ENCODE results near the gene CALB2.
A peak's percentile ranks its signal among the peaks of the same experiment; 100 is the strongest.
"Not testable (repeated sequence)": the region's sequence is repeated elsewhere in the genome, so short reads cannot be mapped to it uniquely, and the experiment has no call there.

CALB2 gene, protein sequence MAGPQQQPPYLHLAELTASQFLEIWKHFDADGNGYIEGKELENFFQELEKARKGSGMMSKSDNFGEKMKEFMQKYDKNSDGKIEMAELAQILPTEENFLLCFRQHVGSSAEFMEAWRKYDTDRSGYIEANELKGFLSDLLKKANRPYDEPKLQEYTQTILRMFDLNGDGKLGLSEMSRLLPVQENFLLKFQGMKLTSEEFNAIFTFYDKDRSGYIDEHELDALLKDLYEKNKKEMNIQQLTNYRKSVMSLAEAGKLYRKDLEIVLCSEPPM

DNA sequence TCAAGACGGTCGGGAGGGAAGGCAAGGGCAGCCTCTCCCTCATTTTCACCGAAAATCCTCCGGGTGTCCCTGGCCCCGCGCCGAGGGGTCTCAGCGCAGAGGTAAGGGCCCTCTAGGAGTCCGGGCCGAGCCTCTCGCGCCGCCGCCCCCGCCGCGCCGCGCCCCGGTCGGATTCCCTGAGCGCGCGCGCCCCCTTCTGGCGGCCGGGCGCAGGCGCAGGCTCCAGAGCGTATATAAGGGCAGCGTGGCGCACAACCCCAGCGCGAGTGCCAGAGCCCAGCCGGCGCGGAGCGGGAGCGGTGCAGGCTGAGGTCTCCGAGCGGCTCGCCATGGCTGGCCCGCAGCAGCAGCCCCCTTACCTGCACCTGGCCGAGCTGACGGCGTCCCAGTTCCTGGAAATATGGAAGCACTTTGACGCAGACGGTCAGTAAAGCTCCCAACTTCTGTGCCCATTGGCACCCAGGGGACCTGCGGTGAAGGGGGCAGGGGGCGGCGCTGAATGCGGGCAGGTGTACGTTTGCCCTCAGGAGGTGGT, at the start of gene CALB2:
CALB2 (plus strand) TSS at position 260 of the 535 bp plus-strand sequence; CDS start at position 330, 70 bp downstream.
- peak; percentile 39 for DNase-seq

DNA sequence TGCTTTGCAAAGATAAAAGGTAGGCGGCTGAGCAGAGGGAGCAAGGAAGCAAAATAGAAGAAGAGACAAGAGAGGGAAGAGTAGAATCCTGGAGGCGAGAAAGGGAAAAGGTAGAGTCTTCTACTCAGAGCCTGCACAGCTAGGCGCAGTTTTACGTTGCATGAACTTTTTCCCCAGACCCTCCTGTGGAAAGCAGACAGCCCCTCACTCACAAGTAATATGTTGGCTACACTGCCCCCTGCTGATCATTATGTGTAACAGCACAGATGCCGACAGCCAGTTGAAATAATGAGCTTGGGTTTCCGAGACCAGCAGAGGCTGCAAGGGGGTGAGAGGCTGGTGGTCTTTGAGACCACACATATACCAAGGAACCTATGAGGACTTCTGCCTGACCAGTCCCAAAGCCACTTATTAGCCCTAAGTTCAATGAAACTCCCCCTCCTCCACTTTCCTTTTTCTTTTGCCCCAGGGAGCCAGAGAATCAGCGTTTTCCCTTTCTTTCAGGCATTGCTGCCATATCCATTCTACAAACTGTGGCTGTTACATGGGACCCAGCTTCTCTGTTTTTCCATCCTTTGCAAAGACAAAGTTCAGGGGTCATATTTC, 46.9 kb upstream of the CALB2 start:
- peak; percentile 63 for DNase-seq

DNA sequence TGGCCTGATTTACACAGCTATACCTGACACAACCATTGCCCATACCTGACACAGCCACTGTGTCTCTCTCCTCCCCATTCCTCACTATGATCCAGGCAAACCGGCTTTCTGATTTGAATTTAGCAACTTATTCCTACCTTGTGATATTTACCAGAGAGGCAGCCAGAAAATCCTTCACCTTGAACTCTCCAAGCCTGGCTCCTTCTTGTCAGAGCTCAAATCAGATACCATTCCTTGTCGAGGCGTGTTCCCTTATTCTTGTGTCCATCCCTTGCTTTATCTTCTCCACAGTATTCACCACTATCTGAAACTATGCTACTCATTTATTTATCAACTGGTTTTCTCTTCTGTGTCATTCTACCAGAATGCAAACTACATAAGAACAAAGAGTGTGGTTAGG, 44.9 kb upstream of the CALB2 start:
- not testable (repeated sequence) for DNase-seq

DNA sequence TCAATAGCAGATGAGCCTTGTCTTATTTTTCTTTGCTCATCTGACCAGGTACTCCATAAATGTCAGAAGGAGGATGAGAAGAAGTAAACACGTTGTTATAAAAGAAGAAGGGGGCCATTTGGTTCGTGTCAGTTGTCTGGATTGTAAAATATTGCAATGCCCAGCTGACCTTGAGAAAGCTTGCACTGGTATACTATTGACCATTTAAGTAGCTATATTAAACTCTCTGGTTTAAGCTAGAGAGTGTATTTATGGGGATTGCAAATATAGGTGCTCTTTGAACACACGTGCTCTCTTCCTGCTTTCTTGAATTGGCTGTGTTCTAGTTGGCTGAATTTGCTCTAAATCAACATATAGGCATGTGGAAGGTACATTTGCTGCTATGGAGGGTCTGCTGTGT, 43.3 kb upstream of the CALB2 start:
- no peak for DNase-seq

DNA sequence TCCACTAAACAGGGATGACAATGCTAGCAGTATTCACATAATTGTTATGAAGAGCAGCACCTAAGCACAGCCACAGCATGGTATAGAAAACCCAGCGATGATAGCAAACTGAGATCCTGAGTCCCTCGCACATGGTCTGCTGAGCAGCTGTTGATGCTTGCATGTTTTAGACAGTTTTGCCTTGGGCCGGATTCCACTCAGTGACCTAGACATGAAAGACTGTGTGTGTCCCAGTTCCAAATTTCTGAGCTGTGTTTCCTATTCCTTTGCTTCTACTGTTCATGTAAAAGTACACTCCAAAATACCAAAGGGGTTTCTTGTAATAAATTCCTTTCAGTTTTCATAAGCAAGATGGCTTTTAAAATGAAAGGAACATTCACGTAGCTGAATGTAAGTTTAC, 38.5 kb upstream of the CALB2 start:
- DNase-seq = no peak

DNA sequence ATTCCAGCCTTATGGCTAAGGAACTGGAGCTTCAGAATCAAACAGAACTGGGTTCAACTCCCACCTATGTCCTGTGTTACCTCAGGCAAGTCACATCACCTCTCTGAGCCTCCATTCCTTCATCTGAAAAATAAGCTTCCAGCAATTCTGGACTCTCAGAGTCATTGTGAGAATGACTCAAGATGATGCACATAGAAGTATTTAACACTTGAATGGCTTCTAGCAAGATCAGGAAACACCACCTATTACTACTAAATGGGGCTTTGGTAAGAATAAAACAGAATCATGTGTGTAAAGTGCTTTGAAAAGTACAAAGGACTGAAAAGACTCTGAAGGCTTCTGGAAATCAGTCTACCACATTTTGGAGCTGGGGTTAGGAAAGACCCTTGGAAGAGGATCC, 30.8 kb upstream of the CALB2 start:
- DNase-seq = no peak

DNA sequence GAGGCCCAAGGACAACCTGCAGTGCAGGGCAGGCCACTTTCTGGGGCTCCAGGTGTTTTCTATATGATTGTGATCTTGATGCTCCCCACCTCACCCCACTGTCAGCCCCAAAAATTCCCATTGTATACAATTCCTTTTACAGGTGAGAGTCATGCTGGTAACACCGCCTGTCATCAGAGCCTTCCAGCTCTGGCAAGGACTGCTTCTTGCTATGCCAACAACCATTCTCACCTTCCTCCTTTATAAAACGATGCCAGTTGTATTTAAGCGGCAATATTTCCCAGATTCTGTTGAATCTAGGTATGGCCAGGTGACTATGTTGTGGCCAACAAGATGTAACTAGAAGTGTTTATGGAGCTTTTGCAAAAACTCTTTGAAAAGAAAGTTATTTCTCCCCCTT, 30.4 kb upstream of the CALB2 start:
- no peak for DNase-seq

DNA sequence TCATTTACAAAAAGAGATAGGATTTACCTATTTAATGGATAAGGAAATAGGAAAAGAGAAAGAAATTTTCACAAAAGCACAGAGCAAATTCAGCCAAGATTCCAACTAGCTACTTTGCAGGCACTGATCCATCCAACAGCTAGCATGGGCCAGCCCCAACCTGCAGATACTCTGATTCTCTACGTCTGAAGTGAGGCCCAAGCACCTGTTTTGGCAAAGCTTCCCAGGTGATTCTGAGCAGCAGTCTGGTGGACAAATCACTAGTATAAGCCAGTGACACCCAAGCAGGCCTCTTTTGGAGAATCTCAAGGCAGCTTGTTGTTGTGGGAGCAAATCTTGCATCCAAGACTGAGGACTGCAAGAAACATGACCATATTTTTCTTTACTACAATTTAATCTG, 20.9 kb upstream of the CALB2 start:
- DNase-seq = no peak

DNA sequence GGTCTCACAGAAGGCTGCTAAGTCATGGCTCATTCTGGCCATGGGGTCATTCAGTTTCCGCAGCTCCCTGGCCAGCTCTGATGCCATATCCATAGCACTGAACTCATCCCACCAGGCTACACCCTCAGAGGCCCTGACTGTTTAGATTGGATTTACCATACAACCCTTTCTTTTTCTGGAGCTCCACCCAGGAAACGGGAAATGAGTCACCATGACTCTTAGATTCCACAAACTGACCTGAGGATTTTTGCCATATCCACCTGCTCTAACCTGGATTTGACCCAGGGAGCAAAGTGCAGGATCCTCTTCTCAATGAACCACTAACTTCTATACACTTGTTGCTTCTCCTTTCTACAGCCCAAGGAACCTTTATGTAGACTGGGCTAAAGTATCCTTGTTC, 20.3 kb upstream of the CALB2 start:
- DNase-seq = no peak

DNA sequence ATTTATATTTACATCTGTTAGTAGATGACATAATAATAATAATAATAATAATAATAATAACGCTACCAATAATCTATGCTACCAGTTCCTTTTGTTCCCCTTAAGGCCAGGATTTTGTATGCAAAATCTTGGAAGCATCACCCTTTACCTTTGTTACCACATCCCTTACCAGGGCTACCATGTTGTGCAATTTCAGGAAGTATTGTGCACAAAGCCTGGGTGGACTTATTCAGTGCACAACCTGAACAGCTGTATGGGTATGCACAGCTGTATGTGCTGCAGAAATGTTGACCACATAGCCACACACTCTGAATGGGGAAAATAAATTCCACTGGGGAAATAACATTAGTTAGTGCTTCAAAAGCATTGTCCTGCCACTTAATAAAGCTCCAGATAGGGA, 19.9 kb upstream of the CALB2 start:
- DNase-seq = no peak

DNA sequence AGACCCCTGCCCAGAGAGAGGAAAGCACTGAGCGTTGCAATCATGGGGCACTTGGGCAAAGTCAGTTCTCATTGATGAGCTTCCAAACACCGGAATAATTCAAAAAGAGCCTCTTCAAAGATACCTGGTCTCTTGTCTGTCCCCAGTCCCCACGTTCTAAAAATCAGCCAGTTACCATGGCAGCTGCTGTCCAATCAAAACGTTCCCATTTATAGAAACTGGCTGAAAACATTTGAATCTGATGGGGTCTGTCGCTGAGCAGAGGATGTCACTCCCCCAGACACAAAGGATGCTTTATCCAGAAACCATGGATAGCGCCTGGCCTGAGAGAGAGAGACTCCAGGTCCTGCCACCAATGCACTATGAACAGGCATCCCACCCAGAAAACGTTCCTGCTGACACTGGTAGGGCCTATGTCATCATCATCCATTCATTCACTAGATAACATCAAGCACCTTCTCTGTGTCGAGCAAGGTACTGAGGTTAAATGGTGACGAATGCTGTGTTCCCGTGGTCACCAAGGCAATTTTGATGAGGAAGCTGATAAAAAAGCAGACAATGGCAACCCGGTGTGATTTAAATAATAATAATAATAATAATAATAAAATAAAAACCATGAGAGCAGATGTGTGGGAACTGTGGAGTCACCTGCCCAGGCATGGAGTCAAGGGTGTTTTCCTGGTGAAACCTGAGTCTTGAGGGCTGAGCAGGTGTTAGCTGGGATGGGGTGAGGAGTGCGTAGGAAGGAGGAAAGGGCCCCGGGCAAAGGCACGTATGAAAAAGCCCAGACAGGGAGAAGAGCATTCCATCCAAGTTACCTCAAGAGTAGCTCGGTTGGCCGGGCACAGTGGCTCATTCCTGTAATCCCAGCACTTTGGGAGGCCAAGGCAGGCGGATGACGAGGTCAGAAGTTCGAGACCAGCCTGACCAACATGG, 19.0 kb upstream of the CALB2 start:
- no peak for DNase-seq

DNA sequence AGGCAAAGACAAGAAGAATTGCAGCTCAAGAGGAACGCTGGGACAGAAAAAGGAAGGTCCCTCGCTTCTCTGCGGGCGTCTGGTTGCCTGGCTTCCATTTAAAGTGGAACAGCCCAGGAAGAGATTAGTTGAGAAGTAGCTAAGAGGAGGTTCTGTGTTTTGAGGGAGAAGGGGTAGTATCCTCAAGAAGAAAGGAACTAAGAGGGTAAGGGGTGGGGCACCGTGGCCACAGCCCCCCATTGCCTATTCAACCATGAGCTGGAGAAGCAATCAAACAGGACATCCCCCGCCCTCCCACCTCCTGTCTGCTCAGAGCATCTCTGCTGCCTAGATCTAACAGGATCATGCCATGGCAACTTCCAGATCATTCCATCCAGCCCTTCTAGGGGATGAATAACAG, 18.1 kb upstream of the CALB2 start:
- DNase-seq = no peak

DNA sequence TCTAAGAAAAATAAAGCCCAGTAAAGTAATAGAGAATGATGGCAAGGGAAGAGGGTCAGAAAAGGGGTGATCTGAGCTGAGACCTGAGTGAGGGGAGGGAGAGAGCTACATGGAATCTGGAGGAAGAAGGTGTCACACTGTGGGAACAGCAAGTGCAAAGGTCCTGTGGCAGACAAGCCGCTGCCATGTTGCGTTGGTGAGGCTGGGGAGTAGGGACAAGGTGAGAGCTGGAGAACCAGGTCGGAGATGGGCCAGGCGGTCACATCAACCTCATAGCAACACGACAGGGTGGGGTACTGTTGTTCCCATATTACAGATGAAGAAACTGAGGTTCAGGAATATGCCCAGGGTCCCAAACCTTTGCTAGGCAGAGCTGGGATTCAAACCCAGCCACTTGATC, 16.6 kb upstream of the CALB2 start:
- no peak for DNase-seq

DNA sequence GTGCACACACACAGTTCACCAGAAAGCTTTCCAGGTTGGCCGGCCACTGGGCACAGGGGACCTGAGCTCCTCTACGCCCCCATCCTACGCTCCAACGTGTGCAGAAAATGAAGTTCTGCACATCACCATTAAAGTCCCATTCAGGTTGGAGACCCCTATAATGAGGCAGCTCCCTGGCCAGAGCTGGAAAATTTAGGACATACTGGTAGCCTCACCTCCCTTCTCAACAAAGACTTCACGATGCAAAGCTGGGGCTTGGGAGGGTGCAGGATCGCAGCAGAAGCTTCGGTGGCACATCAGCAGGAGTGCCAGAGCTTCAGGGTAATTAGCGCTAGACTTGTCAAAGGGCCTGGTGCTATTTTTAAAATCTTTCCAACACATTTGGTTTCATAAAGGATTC, 15.4 kb upstream of the CALB2 start:
- no peak for DNase-seq

DNA sequence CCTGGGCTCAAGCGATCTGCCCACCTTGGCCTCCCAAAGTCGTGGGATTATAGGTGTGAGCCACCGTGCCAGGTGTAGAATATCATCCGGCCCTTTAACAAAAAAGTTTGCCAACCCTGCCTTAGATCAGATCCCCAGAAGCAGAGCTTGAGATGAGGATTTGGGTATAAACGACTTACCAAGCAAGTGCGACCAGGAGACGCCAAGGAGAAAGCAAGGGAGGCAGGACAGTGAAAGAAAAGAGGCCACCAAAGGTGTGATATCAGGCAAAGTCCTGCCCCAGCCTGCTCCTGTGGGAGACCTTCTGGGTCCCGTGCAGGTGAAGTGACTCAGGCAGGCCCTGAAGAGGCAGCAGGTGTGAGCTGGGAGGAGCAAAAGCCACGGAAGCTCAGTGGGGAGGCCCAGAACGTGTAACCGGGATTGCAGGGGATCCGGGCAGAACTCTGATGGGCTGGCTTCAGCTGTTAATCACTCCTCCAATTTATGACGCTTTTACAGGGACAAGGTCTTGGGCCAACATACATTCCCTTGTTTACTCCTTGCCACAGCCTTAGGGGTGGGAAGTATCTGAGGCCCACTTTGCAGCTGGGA, 14.1 kb upstream of the CALB2 start:
- no peak for DNase-seq

DNA sequence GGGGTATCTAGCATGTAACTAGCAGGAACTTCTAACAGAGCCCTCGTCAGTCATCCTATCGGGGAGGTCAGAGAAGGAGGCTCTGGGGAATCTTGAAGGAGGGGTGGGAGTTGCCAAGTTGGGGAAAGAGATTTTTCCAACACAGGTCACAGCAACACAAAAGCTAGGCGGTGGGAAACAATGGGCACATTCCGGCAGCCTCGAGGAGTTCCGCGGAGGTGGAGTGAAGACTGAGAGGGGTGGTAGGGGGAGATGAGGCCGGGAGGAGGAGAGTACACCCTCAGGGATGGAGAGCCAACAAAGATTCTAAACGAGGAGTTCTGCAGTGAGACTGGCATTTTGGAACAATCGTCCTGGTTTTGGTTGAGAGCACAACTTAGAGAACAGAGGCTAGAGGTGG, 13.5 kb upstream of the CALB2 start:
- no peak for DNase-seq

DNA sequence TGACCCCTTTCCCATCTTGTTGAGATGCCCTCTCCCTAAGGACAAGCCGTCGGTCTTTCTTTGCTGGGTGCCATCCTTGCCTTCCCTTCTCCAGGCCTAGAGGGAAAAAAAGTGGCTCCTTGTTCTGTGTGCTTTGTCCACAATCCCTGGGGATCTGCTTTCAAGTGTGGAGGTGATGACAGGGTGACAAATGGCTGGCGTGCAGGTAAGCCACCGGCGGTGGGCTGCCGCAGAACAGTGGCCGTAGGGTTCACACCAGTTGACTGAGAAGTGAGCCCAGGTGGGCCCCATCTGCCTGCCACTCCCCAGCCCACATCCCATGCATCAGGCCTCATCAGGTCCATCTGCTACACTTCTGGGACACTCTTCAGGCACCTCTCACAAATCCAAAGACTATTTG, 11.4 kb upstream of the CALB2 start:
- DNase-seq = no peak

DNA sequence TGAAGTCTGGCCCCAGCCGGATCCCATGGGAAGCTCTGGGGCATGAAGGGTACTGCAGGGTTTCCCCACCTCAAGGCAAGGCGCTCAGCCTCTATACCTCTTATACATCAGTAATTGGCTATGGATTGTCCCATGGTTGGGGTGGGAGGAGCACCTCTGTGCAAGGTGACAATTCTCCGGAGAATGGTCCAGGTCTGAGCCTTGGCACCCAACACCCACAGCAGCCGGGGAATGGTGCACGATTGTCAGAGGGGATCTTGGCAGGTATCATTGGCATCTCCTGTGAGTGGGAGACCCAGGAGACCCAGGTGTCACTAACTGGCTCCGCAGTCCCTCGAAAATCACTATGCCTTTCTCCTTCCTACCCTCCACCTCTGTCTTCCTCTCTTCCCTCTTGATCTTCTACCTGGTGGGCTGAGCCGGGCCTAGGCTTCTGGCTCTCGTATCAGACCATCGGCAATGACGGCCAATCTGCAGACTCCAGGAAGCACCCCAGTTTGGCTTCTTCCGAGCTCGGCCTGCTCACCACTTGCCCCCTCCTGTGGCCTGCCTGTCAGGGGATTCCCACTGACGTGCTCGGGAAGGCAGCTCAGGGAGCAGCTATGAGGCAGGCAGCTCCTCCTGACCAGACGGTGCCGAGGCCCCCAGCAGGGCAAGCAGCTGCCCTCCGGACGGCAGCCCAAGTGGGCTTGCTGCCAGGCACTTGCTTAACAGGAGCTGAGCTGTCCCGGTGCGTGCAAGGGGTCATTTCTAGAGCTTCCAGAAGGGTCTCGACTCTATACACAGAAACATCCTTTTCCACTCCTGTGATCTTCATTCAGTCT, 10.0 kb upstream of the CALB2 start:
- no peak for DNase-seq

DNA sequence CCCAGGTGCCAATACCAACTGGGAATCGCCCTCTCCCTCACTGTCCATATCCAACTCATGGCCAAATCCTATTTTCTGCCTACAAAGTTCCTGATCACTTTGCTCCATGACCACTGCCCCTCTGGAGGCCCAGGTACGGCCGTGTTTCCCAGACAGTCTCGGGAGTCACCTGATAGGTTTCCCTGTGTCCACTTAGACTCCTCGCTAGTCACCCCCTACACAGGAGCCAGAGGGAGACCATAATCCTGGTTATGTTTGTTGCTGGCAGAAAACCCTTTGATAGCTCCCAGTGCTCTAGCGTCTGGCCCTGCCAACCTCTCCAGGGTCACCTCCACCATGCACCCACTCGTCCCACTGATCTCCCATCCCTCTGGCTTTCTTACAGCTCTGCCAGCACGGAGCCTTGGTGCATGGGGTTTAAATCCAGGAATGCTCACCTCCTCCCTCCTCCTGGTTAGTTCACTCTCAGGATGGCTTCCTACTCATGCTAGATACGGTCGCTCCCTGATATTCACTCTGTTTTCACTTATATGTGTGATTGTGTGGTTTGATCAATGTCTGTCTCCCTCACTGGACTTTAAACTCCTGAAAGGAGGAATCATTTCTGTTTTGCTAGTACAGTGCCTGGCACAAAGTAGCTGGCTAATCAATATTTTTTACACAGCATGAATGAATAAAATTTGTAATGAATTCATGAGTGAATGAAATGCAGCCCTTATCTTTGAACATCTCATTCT, 7.5 kb upstream of the CALB2 start:
- no peak for DNase-seq

DNA sequence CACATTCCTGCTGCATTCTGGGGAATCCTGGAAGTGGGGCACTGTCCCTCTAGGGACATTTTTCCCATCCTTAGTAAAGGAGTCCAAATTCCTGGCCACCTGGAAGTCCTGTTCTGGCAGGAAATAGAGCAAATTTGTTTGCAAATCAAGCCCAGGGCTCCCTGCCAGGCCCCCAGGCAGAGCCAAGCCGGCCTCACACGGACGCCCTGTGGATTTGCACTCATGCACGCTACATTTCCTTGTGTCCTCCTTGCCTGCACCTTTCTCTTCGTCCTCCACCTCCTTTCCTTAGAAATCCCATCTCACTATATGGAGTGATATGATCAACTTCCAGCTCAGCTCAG, 7.0 kb upstream of the CALB2 start:
- DNase-seq = no peak

DNA sequence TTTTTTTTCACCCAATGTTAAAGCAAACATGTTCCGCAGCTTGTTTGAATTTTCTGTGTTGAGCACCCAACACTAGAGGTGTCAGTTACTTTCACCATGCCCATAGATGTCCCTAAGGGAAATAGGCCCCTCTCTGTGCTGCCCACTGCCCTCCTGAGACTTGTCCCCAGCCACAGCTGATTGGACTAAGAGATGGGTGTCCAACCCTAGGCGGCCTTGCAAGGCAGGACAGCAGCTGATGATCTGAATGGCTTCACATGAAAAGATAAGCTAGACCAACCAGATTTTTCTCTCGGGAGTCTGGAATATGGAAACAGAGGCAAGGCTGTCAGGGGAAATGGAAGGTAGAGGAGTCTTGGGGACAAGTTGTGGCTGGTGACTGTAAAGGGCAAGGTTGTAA, 6.1 kb upstream of the CALB2 start:
- DNase-seq = no peak

DNA sequence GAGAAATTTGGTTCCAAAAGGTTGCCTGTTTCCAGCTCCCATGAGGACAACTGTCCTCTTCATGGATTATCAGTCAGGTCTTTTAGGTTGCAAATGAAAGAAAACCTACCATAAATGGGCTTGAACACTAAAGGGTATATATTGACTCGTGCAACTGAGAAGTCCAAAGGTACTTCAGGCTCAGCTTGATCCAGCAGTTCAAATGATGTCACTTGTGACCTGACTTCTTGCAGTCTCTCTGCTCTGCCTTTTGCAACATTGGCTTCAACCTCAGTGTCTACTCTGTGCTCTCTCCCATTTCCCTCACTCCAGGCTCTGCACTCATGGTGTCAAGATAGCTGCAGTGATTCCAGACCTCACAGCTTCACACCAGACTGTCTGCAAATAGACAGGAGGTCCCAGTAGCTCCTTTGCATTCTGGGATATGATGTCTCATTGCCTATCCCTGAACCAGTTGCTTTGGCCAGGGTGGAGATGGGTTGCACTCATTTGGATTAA, 5.5 kb upstream of the CALB2 start:
- no peak for DNase-seq

All from NCI-H1694 (cell line).